K562 (cell line): ENCODE measurements around the gene TMEM38B. TPM values are rescaled to one million over a fixed set of nuclear protein-coding genes. Genes with fewer than 3 reads are reported as not detected.
A peak's percentile ranks its signal among the peaks of the same experiment; 100 is the strongest.

ENCODE experiments used
- ARID1B ChIP-seq: fragments of 450-650 bp; IDR thresholded peaks from 2 replicates; pipeline ENCODE4 v1.6.1; 2016; ENCODE audit warnings: antibody characterized with exemption, mild to moderate bottlenecking, inconsistent platforms
- CXXC5 ChIP-seq: fragments of 250-450 bp; sonication (Bioruptor Pico); IDR thresholded peaks from 2 replicates; pipeline ENCODE4 v1.8.0; 2022; ENCODE audit warnings: inconsistent platforms, mild to moderate bottlenecking, moderate library complexity
- DACH1 ChIP-seq: fragments of 450-650 bp; IDR thresholded peaks from 2 replicates; pipeline ENCODE4 v1.6.1; 2018; ENCODE audit not compliant: partially characterized antibody
- ELK3 ChIP-seq: fragments of 450-650 bp; formaldehyde crosslinking; IDR thresholded peaks from 2 replicates; pipeline ENCODE4 v1.4.0; 2020; ENCODE audit warnings: mild to moderate bottlenecking
- KDM4B ChIP-seq, 2 experiments: fragments of 450-650 bp in 1 of 2; sonication (generic) in 1 of 2; IDR thresholded peaks; 2 replicates each; pipeline ENCODE4 v1.6.1; 2016 to 2017; ENCODE audit warnings: borderline replicate concordance in 2 of 2, antibody characterized with exemption in 1 of 2, low read depth in 1 of 2, mild to moderate bottlenecking in 1 of 2
- MCM7 ChIP-seq, 2 experiments: fragments of 450-650 bp; IDR thresholded peaks; 2 replicates each; pipeline ENCODE4 v1.6.1; 2016 to 2018
- NR2C1 ChIP-seq, 2 experiments: fragments of 450-650 bp; IDR thresholded peaks; 2 replicates each; pipeline ENCODE4 v1.6.1; 2017; ENCODE audit warnings: mild to moderate bottlenecking in 2 of 2, antibody characterized with exemption in 1 of 2, inconsistent platforms in 1 of 2, missing compliant biosample characterization in 1 of 2, missing genetic modification characterization in 1 of 2
- RAD51 ChIP-seq: fragments of 450-650 bp; IDR thresholded peaks from 2 replicates; pipeline ENCODE4 v1.7.1; 2016; ENCODE audit warnings: low read depth, mild to moderate bottlenecking, borderline replicate concordance
- RCOR1 ChIP-seq, 2 experiments: IDR thresholded peaks; 2 replicates each; pipeline ENCODE4 v1.6.1; 2012; ENCODE audit warnings: low read depth in 2 of 2, low read length in 2 of 2, borderline replicate concordance in 1 of 2, improper control_type of control experiment in 1 of 2
- REST ChIP-seq, 2 experiments: fragments of 450-650 bp; formaldehyde crosslinking in 1 of 2; IDR thresholded peaks; 2 replicates each; pipeline versions ENCODE4 v1.4.0 to v1.6.1; 2014 to 2020; ENCODE audit warnings: mild to moderate bottlenecking in 2 of 2, borderline replicate concordance in 1 of 2, low read depth in 1 of 2
- SIX5 ChIP-seq, 2 experiments: IDR thresholded peaks; 2 replicates each; pipeline ENCODE4 v1.6.1; 2011; ENCODE audit warnings: low read length in 2 of 2, borderline replicate concordance in 1 of 2, low read depth in 1 of 2, mild to moderate bottlenecking in 1 of 2, moderate library complexity in 1 of 2; ENCODE audit not compliant: insufficient read depth in 1 of 2
- SMARCA4 ChIP-seq: fragments of 450-650 bp; IDR thresholded peaks from 2 replicates; pipeline ENCODE4 v1.6.1; 2016
- SREBF2 ChIP-seq: sonication (generic); formaldehyde crosslinking; IDR thresholded peaks from 2 replicates; pipeline ENCODE4 v1.4.0; 2020; ENCODE audit warnings: mild to moderate bottlenecking, missing genetic modification reagents
- SRF ChIP-seq, 2 experiments: fragments of 250-450, 450-650 bp in 1 of 2; sonication (Bioruptor Pico) in 1 of 2; sonication (generic) in 1 of 2; formaldehyde crosslinking; IDR thresholded peaks; 2 replicates each; pipeline versions ENCODE4 v1.5.0 to v1.5.1; 2020 to 2022; ENCODE audit warnings: mild to moderate bottlenecking in 1 of 2, missing genetic modification reagents in 1 of 2
- TRIM28 ChIP-seq: fragments of 450-650 bp; IDR thresholded peaks from 2 replicates; pipeline ENCODE4 v1.6.1; 2017
- TSC22D4 ChIP-seq: fragments of 450-650 bp; IDR thresholded peaks from 2 replicates; pipeline ENCODE4 v1.6.1; 2016; ENCODE audit warnings: missing genetic modification characterization, missing biosample characterization, control low read depth
- WHSC1 ChIP-seq: IDR thresholded peaks from one replicate; pipeline ENCODE4 v1.6.1; 2012; ENCODE audit warnings: low read length, control low read depth, inconsistent platforms
- ZC3H4 ChIP-seq: sonication (generic); formaldehyde crosslinking; IDR thresholded peaks from 2 replicates; pipeline ENCODE4 v1.9.0; 2021; ENCODE audit warnings: missing genetic modification reagents, borderline replicate concordance
- ZNF644 ChIP-seq: fragments of 200-800 bp; sonication (Bioruptor generic); IDR thresholded peaks from 2 replicates; pipeline ENCODE4 v1.6.1; 2016; ENCODE audit warnings: low read depth, missing genetic modification characterization, missing compliant biosample characterization
- ZNF699 ChIP-seq: fragments of 250-450 bp; sonication (Bioruptor Pico); IDR thresholded peaks from 2 replicates; pipeline ENCODE4 v1.8.0; 2021; ENCODE audit warnings: mild to moderate bottlenecking, moderate library complexity; ENCODE audit not compliant: insufficient replicate concordance
- polyA plus RNA-seq, 8 experiments: library from polyadenylated mRNA; depleted of rRNA in 4 of 8; stranded (reverse) in 5 of 8; unstranded in 3 of 8; fragments of >200 nt; fragmentation: Nextera tagmentation in 2 of 8; fragmentation: Illumina TruSeq in 1 of 8; extraction: Ambion mirVana in 2 of 8; extraction: Trizol in 1 of 8; gene quantifications; 2 replicates each; pipeline versions ENCODE4 v1.2.1 to v1.2.3, GENCODE V29; 2011 to 2014; ENCODE audit warnings: inconsistent platforms in 1 of 8, missing spikeins in 1 of 8
- total RNA-seq, 7 experiments: library from RNA; depleted of rRNA in 6 of 7; stranded (reverse); fragments of >200 nt in 6 of 7; fragmentation: Illumina TruSeq in 2 of 7; extraction: Trizol in 2 of 7; gene quantifications; 2 replicates each; pipeline versions ENCODE4 v1.2.1 to v1.2.3, GENCODE V29; 2011 to 2021; ENCODE audit warnings: low replicate concordance in 1 of 7

The TMEM38B gene
- total and polyA plus RNA-seq, 9 of the 15 experiments (the other 6 are each of a cell fraction or from before 2014, with no cell fraction given) = 26.0 to 57.5 (median 38.5) TPM

GRCh38 chr9:105647595-105648349 lies 46.6 kb upstream of the TMEM38B start (continued):
- TF ChIP-seq SMARCA4 (peak; percentile 100), SIX5 (IDR thresholded peaks at IDR 0.05; ENCODE audit: borderline replicate concordance in 1 of 2, insufficient read depth in 1 of 2, low read depth in 1 of 2, low read length in 2 of 2) (no peak), CXXC5 (peak; percentile 43), ZNF699 (CRISPR knock-in tag) (no peak), RAD51 (no peak), TSC22D4 (tag) (no peak), RCOR1 (IDR thresholded peaks at IDR 0.05; ENCODE audit: borderline replicate concordance in 1 of 2, low read depth in 2 of 2, low read length in 2 of 2) (peak; percentile 52 to 94; a peak in 3 of 4 replicates), MCM7 (IDR thresholded peaks at IDR 0.05) (no peak), DACH1 (no peak), SREBF2 (CRISPR knock-in tag) (no peak), WHSC1 (no peak), ARID1B (peak; percentile 100), TRIM28 (no peak), SRF (CRISPR knock-in tag; IDR thresholded peaks at IDR 0.05) (no peak), ZC3H4 (CRISPR knock-in tag) (no peak), KDM4B (IDR thresholded peaks at IDR 0.05; ENCODE audit: borderline replicate concordance in 2 of 2, low read depth in 1 of 2) (no peak), ZNF644 (tag) (no peak), REST (IDR thresholded peaks at IDR 0.05; ENCODE audit: borderline replicate concordance) (peak; percentile 29; the same call in 1 of the 2 replicates), REST (CRISPR knock-in tag; IDR thresholded peaks at IDR 0.05; ENCODE audit: low read depth) (no peak), NR2C1 (IDR thresholded peaks at IDR 0.05) (no peak), NR2C1 (tag; IDR thresholded peaks at IDR 0.05) (no peak), ELK3 (CRISPR knock-in tag) (no peak)
